H9 (cell line): Measurements from ENCODE around the gene FOXJ3. TPM values are rescaled to one million over a fixed set of nuclear protein-coding genes. Genes with fewer than 3 reads are reported as not detected.

Source experiments
- DNase-seq: peaks from one replicate; pipeline ENCODE4 v3.0.0-alpha.2; 2017
- H2AFZ ChIP-seq: one replicate; pipeline ENCODE4 v1.6.1; 2013; ENCODE audit warnings: mild to moderate bottlenecking, low read length, control low read depth, moderate library complexity
- H2AK5ac ChIP-seq: 2 replicates; pipeline ENCODE4 v1.6.1; 2013; ENCODE audit warnings: low read length, control low read depth, mixed read lengths; ENCODE audit not compliant: insufficient read length
- H2BK120ac ChIP-seq: one replicate; pipeline ENCODE4 v1.6.1; 2013; ENCODE audit warnings: low read depth, mild to moderate bottlenecking, low read length, control low read depth, inconsistent platforms; ENCODE audit not compliant: poor library complexity, severe bottlenecking
- H2BK12ac ChIP-seq: 2 replicates; pipeline ENCODE4 v1.6.1; 2013; ENCODE audit warnings: low read length, control low read depth, mixed read lengths, low read depth; ENCODE audit not compliant: insufficient read length
- H2BK15ac ChIP-seq: 2 replicates; pipeline ENCODE4 v1.6.1; 2013; ENCODE audit warnings: low read depth, low read length, control low read depth
- H2BK20ac ChIP-seq: one replicate; pipeline ENCODE4 v1.6.1; 2013; ENCODE audit warnings: low read depth, mild to moderate bottlenecking, low read length, control low read depth, inconsistent platforms; ENCODE audit not compliant: poor library complexity, severe bottlenecking
- H2BK5ac ChIP-seq: 2 replicates; pipeline ENCODE4 v1.6.1; 2013; ENCODE audit warnings: low read length, control low read depth, mixed read lengths; ENCODE audit not compliant: insufficient read length
- H3K14ac ChIP-seq: 2 replicates; pipeline ENCODE4 v1.6.1; 2013; ENCODE audit warnings: low read length, control low read depth; ENCODE audit not compliant: insufficient read depth
- H3K18ac ChIP-seq: 2 replicates; pipeline ENCODE4 v1.6.1; 2013; ENCODE audit warnings: low read depth, mild to moderate bottlenecking, mixed read lengths, low read length, control low read depth; ENCODE audit not compliant: insufficient read length
- H3K23ac ChIP-seq: 2 replicates; pipeline ENCODE4 v1.6.1; 2013; ENCODE audit warnings: low read length, control low read depth, mixed read lengths, low read depth; ENCODE audit not compliant: insufficient read length
- H3K23me2 ChIP-seq: 2 replicates; pipeline ENCODE4 v1.6.1; 2013; ENCODE audit warnings: low read depth, mild to moderate bottlenecking, mixed read lengths, low read length, control low read depth; ENCODE audit not compliant: insufficient read length, poor library complexity, severe bottlenecking
- H3K27ac ChIP-seq: 2 replicates; pipeline ENCODE4 v1.5.1; 2013; ENCODE audit warnings: low read length, control low read depth, mixed read lengths, low read depth; ENCODE audit not compliant: insufficient read length
- H3K27me3 ChIP-seq: 2 replicates; pipeline ENCODE4 v1.6.1; 2013; ENCODE audit warnings: low read length, control low read depth, inconsistent platforms; ENCODE audit not compliant: insufficient read depth
- H3K4ac ChIP-seq: 2 replicates; pipeline ENCODE4 v1.6.1; 2013; ENCODE audit warnings: low read depth, mild to moderate bottlenecking, control low read depth, inconsistent platforms, low read length, moderate library complexity
- H3K4me1 ChIP-seq: 2 replicates; pipeline ENCODE4 v1.6.1; 2013; ENCODE audit warnings: low read length, control low read depth, inconsistent platforms; ENCODE audit not compliant: insufficient read depth
- H3K4me2 ChIP-seq: 2 replicates; pipeline ENCODE4 v1.6.1; 2013; ENCODE audit warnings: low read length, control low read depth, mixed read lengths; ENCODE audit not compliant: insufficient read length, insufficient read depth
- H3K56ac ChIP-seq: 2 replicates; pipeline ENCODE4 v1.6.1; 2013; ENCODE audit warnings: low read depth, mild to moderate bottlenecking, mixed read lengths, low read length, control low read depth; ENCODE audit not compliant: insufficient read length
- H3K79me1 ChIP-seq: 2 replicates; pipeline ENCODE4 v1.6.1; 2013; ENCODE audit warnings: low read depth, mild to moderate bottlenecking, moderate library complexity, low read length, control low read depth, inconsistent platforms; ENCODE audit not compliant: insufficient read depth, poor library complexity, severe bottlenecking
- H3K79me2 ChIP-seq: 2 replicates; pipeline ENCODE4 v1.6.1; 2013; ENCODE audit warnings: low read length, control low read depth, inconsistent platforms; ENCODE audit not compliant: insufficient read depth
- H3K9ac ChIP-seq: 2 replicates; pipeline ENCODE4 v1.6.1; 2013; ENCODE audit warnings: low read length, control low read depth, mixed read lengths; ENCODE audit not compliant: insufficient read length; ENCODE audit errors: extremely low read depth
- H3K9me3 ChIP-seq: one replicate; pipeline ENCODE4 v1.6.1; 2013; ENCODE audit warnings: low read depth, low read length, inconsistent platforms; ENCODE audit not compliant: control insufficient read depth
- H3T11ph ChIP-seq: one replicate; pipeline ENCODE4 v1.6.1; 2013; ENCODE audit warnings: mild to moderate bottlenecking, low read length, control low read depth, inconsistent platforms
- H4K20me1 ChIP-seq: one replicate; pipeline ENCODE4 v1.6.1; 2013; ENCODE audit not compliant: control insufficient read depth, insufficient read length, insufficient read depth
- H4K5ac ChIP-seq: 2 replicates; pipeline ENCODE4 v1.6.1; 2013; ENCODE audit warnings: low read depth, mild to moderate bottlenecking, mixed read lengths, low read length, control low read depth; ENCODE audit not compliant: insufficient read length
- H4K8ac ChIP-seq: replicated peaks from 2 replicates; pipeline ENCODE4 v1.6.1; 2013; ENCODE audit warnings: low read length, control low read depth, mixed read lengths, low read depth; ENCODE audit not compliant: insufficient read length
- H4K91ac ChIP-seq: 2 replicates; pipeline ENCODE4 v1.6.1; 2013; ENCODE audit warnings: low read depth, mild to moderate bottlenecking, moderate library complexity, mixed read lengths, low read length, control low read depth; ENCODE audit not compliant: insufficient read length
- H3K27ac Mint-ChIP-seq, 3 experiments: 2 replicates in 2 of 3; 3 replicates in 1 of 3; pipeline ENCODE4 v1.8.0; 2020 to 2021; ENCODE audit warnings: mixed read lengths in 3 of 3, mild to moderate bottlenecking in 1 of 3, moderate library complexity in 1 of 3
- H3K27me3 Mint-ChIP-seq: 2 replicates; pipeline ENCODE4 v1.8.0; 2021; ENCODE audit warnings: low read depth, mild to moderate bottlenecking, moderate library complexity, mixed read lengths
- H3K36me3 Mint-ChIP-seq, 3 experiments: 2 replicates in 2 of 3; 3 replicates in 1 of 3; pipeline ENCODE4 v1.8.0; 2020 to 2021; ENCODE audit warnings: low read depth in 3 of 3, mixed read lengths in 3 of 3; ENCODE audit not compliant: insufficient read depth in 1 of 3
- H3K4me1 Mint-ChIP-seq, 2 experiments: 2 replicates each; pipeline ENCODE4 v1.8.0; 2020; ENCODE audit warnings: mixed read lengths in 2 of 2
- H3K4me3 Mint-ChIP-seq, 2 experiments: 2 replicates in 1 of 2; 3 replicates in 1 of 2; pipeline ENCODE4 v1.8.0; 2020 to 2021; ENCODE audit warnings: mild to moderate bottlenecking in 2 of 2, mixed read lengths in 2 of 2, moderate library complexity in 1 of 2
- H3K9me3 Mint-ChIP-seq, 2 experiments: 2 replicates in 1 of 2; 3 replicates in 1 of 2; pipeline ENCODE4 v1.8.0; 2020; ENCODE audit warnings: mild to moderate bottlenecking in 2 of 2, mixed read lengths in 2 of 2, moderate library complexity in 1 of 2
- CTCF ChIP-seq: fragments of 200-600 bp; sonication (generic); conservative IDR thresholded peaks from 3 replicates; pipeline ENCODE4 v1.8.0; 2021; ENCODE audit warnings: antibody characterized with exemption, mild to moderate bottlenecking
- WGBS: extraction: QIAGEN DNeasy Blood & Tissue Kit; methylation state at CpG from one replicate; pipeline ENCODE4 v1.1.7; 2013; ENCODE audit warnings: missing lambda C conversion rate, low lambda C conversion rate, mixed read lengths; ENCODE audit not compliant: insufficient read length; ENCODE audit errors: extremely low coverage; 5-methylcytosine and 5-hydroxymethylcytosine counted together
- total RNA-seq: library from RNA; stranded (reverse); gene quantifications from 2 replicates; pipeline ENCODE4 v1.2.1, GENCODE V29; 2021

Gene FOXJ3
- total RNA-seq, 1 experiment from 2014 or later = 49.9 TPM

GRCh38 chr1:42239555-42239954, 95.5 kb downstream of the FOXJ3 start:
- H4K91ac ChIP-seq = no peak overlapping the region
- no peak overlapping the region for H2AFZ ChIP-seq
- H3K27ac ChIP-seq = no peak overlapping the region
- H3K23ac ChIP-seq = no peak overlapping the region
- no peaks in the 10 kb centered on the region for H3K27me3 ChIP-seq
- no peak overlapping the region for H2BK5ac ChIP-seq
- H3K9ac ChIP-seq = no peak overlapping the region
- no peaks in the 10 kb centered on the region for H3K23me2 ChIP-seq
- peaks cover 64 to 74% (median 74%) of the 10 kb centered on the region in 3 experiments for H3K36me3 Mint-ChIP-seq
- peaks cover 11% of the 10 kb centered on the region for H3K9me3 ChIP-seq
- H4K8ac ChIP-seq = no peak overlapping the region
- DNase-seq = no peak
- H2BK15ac ChIP-seq = no peak overlapping the region
- no peak overlapping the region for H2BK20ac ChIP-seq
- WGBS = no CpG with 5 or more reads among the region's 1 CpG
- H2AK5ac ChIP-seq = no peak overlapping the region
- no peaks in the 10 kb centered on the region for H3K4me1 ChIP-seq
- H2BK120ac ChIP-seq = no peak overlapping the region
- peaks cover 13% of the 10 kb centered on the region for H3K79me1 ChIP-seq
- no peak overlapping the region for H3K4me3 Mint-ChIP-seq
- no peak for TF ChIP-seq CTCF
- H3K4me2 ChIP-seq = no peak overlapping the region
- no peaks in the 10 kb centered on the region for H3K27me3 Mint-ChIP-seq
- no peaks in the 10 kb centered on the region for H4K20me1 ChIP-seq
- H3K9me3 Mint-ChIP-seq = peaks cover 49 to 62% of the 10 kb centered on the region in 2 experiments
- H3K14ac ChIP-seq = no peak overlapping the region
- peaks cover 17% of the 10 kb centered on the region; the same call in 1 of the 2 replicates for H3K79me2 ChIP-seq
- H3K4ac ChIP-seq = no peak overlapping the region
- H3K27ac Mint-ChIP-seq = no peak overlapping the region
- H3T11ph ChIP-seq = no peak overlapping the region
- 0 out of 4 replicates have a peak, but pooled peaks cover 3 to 5% of the 10 kb centered on the region in 2 experiments for H3K4me1 Mint-ChIP-seq
- no peak overlapping the region for H2BK12ac ChIP-seq
- H4K5ac ChIP-seq = no peak overlapping the region
- H3K18ac ChIP-seq = no peak overlapping the region
- H3K56ac ChIP-seq = no peak overlapping the region
